Omental fat pad (tissue), 4 donors: ENCODE measurements around the gene GUCY2D. TPM values are rescaled to one million over a fixed set of nuclear protein-coding genes. Genes with fewer than 3 reads are reported as not detected.

ENCODE experiments used
- ATAC-seq: fragments of 150-250 bp; one replicate; pipeline ENCODE4 v1.9.1; 2016; ENCODE audit warnings: mild to moderate bottlenecking, moderate library complexity; ENCODE audit not compliant: low FRiP score
- DNase-seq: peaks from one replicate; pipeline ENCODE4 v3.0.0-alpha.2; 2019; ENCODE audit warnings: low spot score
- CTCF ChIP-seq, 3 donors: fragments of 450-650 bp; IDR thresholded peaks; one replicate each; pipeline ENCODE4 v1.5.1; 2016 to 2017; ENCODE audit warnings: antibody characterized with exemption in 3 of 3, mild to moderate bottlenecking in 3 of 3, moderate library complexity in 2 of 3
- total RNA-seq, 4 donors: library from RNA; depleted of rRNA; stranded (reverse); fragments of >200 nt; gene quantifications; one replicate each; pipeline ENCODE4 v1.1.0, GENCODE V29; 2016

Gene GUCY2D
- total RNA-seq, 4 donors from 2014 or later = 0.09 to 0.12 TPM; not detected in 2

DNA sequence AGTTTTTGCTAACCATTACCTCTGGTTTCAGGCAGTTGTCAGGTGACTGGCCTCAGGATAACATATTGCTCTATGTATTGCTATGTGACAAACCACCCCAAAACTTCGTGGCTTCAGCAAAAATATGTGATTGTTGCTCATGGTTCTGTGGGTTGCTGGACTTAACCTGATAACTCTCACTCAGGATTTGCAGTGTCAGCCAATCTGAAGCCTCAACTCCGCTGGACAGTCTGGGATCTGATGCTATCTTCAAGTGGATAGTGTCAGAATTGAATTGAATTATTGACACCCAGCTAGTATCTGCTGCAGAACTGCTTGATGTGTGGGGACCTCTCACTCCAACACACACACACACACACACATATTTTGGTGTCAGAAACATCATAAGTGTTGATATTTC, 34.7 kb upstream of the GUCY2D start:
- no peak for ATAC-seq
- DNase-seq = no peak

GRCh38 chr17:7969433-7969832, 33.0 kb upstream of the GUCY2D start:
- ATAC-seq = no peak
- DNase-seq = no peak
- no peak for TF ChIP-seq CTCF (IDR thresholded peaks at IDR 0.05)

More for the DNA sequence above, 34.7 kb upstream of the GUCY2D start:
- no peak for TF ChIP-seq CTCF (IDR thresholded peaks at IDR 0.05)

GRCh38 chr17:7971651-7972050, 30.8 kb upstream of the GUCY2D start:
- ATAC-seq (no peak), DNase-seq (no peak)
- TF ChIP-seq CTCF (IDR thresholded peaks at IDR 0.05) = no peak

DNA sequence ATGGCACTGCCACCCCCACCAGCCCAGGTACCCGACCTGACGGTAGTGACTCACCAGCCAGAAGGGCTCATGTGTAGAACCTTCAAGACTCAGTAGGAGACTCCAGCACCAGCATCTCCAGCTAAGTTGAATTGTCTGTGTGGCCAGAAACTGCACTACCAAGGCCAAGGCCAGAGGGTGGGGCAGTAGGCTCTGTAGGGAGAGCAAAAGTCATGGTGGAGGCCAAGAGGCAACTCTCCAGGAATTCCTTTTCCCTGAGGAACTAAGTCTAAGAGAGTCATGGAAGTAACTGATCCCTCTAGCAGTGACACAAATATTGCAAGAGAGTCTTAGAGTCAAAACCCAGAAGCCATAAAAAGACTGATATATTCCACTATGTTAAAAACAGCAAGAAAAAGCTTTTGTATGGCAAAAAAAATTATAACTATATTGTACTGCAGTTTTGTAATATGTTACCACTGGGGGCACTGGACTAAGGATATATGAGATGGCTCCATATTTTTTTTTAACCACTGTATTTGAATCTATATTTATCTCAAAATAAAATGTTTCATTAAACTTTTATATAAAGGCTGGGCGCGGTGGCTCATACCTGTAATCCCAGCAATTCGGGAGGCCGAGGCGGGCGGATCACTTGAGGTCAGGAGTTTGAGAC, 30.2 kb upstream of the GUCY2D start:
- no peak for TF ChIP-seq CTCF (IDR thresholded peaks at IDR 0.05)
- ATAC-seq (no peak), DNase-seq (no peak)

GRCh38 chr17:7974638-7975131, 27.7 kb upstream of the GUCY2D start:
- ATAC-seq = no peak
- DNase-seq = no peak

GRCh38 chr17:7977039-7977438, 25.4 kb upstream of the GUCY2D start:
- DNase-seq (no peak), ATAC-seq (no peak)
- TF ChIP-seq CTCF (IDR thresholded peaks at IDR 0.05) = no peak

More at GRCh38 chr17:7974638-7975131, 27.7 kb upstream of the GUCY2D start:
- TF ChIP-seq CTCF (IDR thresholded peaks at IDR 0.05) = no peak

- no peak for DNase-seq
- no peak for TF ChIP-seq CTCF (IDR thresholded peaks at IDR 0.05)
These were observed 24.6 kb upstream of the GUCY2D start for GRCh38 chr17:7977805-7978204.

More at GRCh38 chr17:7977805-7978204, 24.6 kb upstream of the GUCY2D start:
- no peak for ATAC-seq
